Renal cortex interstitium (tissue), 11 donors: ENCODE results near the gene MAN1B1. TPM values are rescaled to one million over a fixed set of nuclear protein-coding genes. Genes with fewer than 3 reads are reported as not detected.

Source experiments
- DNase-seq, 11 donors: peaks; one replicate each; pipeline ENCODE4 v3.0.0-alpha.2; 2013; ENCODE audit warnings: low read depth in 9 of 11, low spot score in 4 of 11; ENCODE audit errors: extremely low read depth in 1 of 11
- polyA plus RNA-seq, 3 donors: library from polyadenylated mRNA; unstranded; fragments of 120-200 nt; gene quantifications; one replicate each; pipeline ENCODE4 v1.2.1, GENCODE V29; 2013; ENCODE audit not compliant: insufficient read length in 3 of 3

Gene MAN1B1
- polyA plus RNA-seq, 3 donors = 46.1 to 62.1 (median 55.3) TPM

GRCh38 chr9:137097761-137098462 lies 11.1 kb downstream of the MAN1B1 start:
- no peak for DNase-seq

GRCh38 chr9:137099231-137099630 lies 12.4 kb downstream of the MAN1B1 start:
- DNase-seq = no peak

GRCh38 chr9:137103206-137103999 lies 16.6 kb downstream of the MAN1B1 start:
- DNase-seq = no peak

- DNase-seq = no peak
Observed at GRCh38 chr9:137105814-137106661, 19.3 kb downstream of the MAN1B1 start.

GRCh38 chr9:137106662-137107250 lies 20.0 kb downstream of the MAN1B1 start:
- DNase-seq = no peak

- DNase-seq = no peak
Observed at GRCh38 chr9:137107312-137107921, 20.6 kb downstream of the MAN1B1 start.

GRCh38 chr9:137107982-137108381 lies 21.2 kb downstream of the MAN1B1 start:
- no peak for DNase-seq

GRCh38 chr9:137108608-137109249 lies 21.9 kb downstream of the MAN1B1 start:
- DNase-seq = no peak

- DNase-seq = no peak
Observed at GRCh38 chr9:137109250-137110146, 22.7 kb downstream of the MAN1B1 start.

GRCh38 chr9:137110147-137110910 lies 23.5 kb downstream of the MAN1B1 start:
- no peak for DNase-seq

- no peak for DNase-seq
Observed at GRCh38 chr9:137110911-137111787, 24.4 kb downstream of the MAN1B1 start.

GRCh38 chr9:137111788-137112563 lies 25.2 kb downstream of the MAN1B1 start:
- no peak for DNase-seq

GRCh38 chr9:137112564-137113384 lies 26.0 kb downstream of the MAN1B1 start:
- DNase-seq = no peak
